Adrenal gland (tissue), 5 donors: Measurements from ENCODE around the gene ANGPT4.
"Not testable (repeated sequence)": the region's sequence is repeated elsewhere in the genome, so short reads cannot be mapped to it uniquely, and the experiment has no call there.

Experiments used
- POLR2A ChIP-seq, 2 donors: fragments of 450-650 bp; IDR thresholded peaks; one replicate each; pipeline ENCODE4 v1.6.1; 2017; ENCODE audit warnings: antibody characterized with exemption in 2 of 2, mild to moderate bottlenecking in 2 of 2, moderate library complexity in 1 of 2
- TF ChIP-seq, protein P1 (sequence below), 6 experiments: fragments of 450-650 bp in 4 of 6; fragments of 200-600 bp in 2 of 6; sonication (generic) in 1 of 6; IDR thresholded peaks; 1 replicate in 5 of 6; 2 replicates in 1 of 6; pipeline versions ENCODE4 v1.5.1 to v1.8.0; 2016 to 2021; ENCODE audit warnings: antibody characterized with exemption in 6 of 6, mild to moderate bottlenecking in 2 of 6, moderate library complexity in 1 of 6
- donor health status: DM: no; HTN: no; CAD: no.

- not testable (repeated sequence) for TF ChIP-seq POLR2A (IDR thresholded peaks at IDR 0.05)
- TF ChIP-seq, protein P1, sequence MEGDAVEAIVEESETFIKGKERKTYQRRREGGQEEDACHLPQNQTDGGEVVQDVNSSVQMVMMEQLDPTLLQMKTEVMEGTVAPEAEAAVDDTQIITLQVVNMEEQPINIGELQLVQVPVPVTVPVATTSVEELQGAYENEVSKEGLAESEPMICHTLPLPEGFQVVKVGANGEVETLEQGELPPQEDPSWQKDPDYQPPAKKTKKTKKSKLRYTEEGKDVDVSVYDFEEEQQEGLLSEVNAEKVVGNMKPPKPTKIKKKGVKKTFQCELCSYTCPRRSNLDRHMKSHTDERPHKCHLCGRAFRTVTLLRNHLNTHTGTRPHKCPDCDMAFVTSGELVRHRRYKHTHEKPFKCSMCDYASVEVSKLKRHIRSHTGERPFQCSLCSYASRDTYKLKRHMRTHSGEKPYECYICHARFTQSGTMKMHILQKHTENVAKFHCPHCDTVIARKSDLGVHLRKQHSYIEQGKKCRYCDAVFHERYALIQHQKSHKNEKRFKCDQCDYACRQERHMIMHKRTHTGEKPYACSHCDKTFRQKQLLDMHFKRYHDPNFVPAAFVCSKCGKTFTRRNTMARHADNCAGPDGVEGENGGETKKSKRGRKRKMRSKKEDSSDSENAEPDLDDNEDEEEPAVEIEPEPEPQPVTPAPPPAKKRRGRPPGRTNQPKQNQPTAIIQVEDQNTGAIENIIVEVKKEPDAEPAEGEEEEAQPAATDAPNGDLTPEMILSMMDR (IDR thresholded peaks at IDR 0.05) = not testable (repeated sequence)
Observed at GRCh38 chr20:897436-897835, 18.7 kb downstream of the ANGPT4 start.
